ENCODE results near the gene VIPR1. TPM values are rescaled to one million over a fixed set of nuclear protein-coding genes. Genes with fewer than 3 reads are reported as not detected.

VIPR1 gene
- total RNA-seq, 1 experiment from 2014 or later, result 0.41 TPM

DNA sequence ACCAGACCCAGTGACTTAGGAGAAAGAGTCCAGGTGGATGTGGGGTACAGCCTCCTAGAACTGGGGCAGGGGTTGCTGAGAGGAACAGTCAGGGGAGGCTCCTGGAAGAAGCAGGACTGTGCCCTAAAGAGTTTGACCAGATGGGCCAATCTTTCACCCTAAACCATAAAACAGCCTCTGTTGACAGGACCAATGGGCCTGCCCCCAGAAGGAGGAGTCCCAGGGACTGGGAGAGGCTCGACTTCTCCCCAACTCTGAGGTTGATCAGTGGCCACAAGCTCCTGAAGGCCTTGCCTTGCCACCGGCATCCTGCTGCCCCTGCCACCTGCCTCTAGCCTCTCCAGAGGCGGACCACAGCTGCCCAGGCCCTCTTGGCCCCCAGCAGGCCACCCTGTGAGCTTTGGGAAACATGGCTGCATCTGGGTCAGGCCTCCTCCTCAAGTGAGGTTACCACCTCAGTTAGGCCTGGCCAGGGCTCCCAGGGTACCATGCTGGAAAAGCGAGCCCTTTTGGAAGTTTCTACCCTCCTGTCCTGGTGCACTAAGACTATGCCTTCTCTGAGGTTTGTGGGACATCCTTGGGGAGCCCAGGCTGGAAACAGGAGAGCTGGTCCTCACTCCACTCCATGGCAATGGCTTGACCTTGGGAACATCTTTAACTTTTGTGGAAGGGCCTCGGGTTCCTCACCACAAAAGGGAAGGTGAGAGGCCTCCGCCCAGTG lies 2.8 kb downstream of the VIPR1 start:
- H3K27ac ChIP-seq (ENCODE audit: low read length), result no peak overlapping the region
- DNase-seq (ENCODE audit: low read depth, low spot score) (no peak), ATAC-seq (no peak)
- H3K4me3 ChIP-seq (ENCODE audit: low read depth in 2 of 2, low read length in 2 of 2), result no peak overlapping the region
- intact Hi-C loops (cut with micrococcal nuclease; ENCODE audit: unreplicated experiment) (no loop called here), in situ Hi-C loops (cut with HindIII; ENCODE audit: low pct_unique_long_range_greater_than_20kb, low sequenced_read_pairs) (no loop called here)
- no peaks in the 10 kb centered on the region for H3K36me3 ChIP-seq (ENCODE audit: control insufficient read depth, insufficient read depth, low read length)
- BruUV-seq (replicated peaks), result no TSS peak
- H3K27me3 ChIP-seq (ENCODE audit: control insufficient read depth, insufficient read depth, low read length), result no peaks in the 10 kb centered on the region; the same call in 1 of the 2 replicates
- H3K4me1 ChIP-seq (ENCODE audit: control insufficient read depth, insufficient read depth, low read length), result no peaks in the 10 kb centered on the region
- H3K9me3 ChIP-seq (ENCODE audit: control insufficient read depth, insufficient read depth, low read depth, low read length), result no peaks in the 10 kb centered on the region
- ChIA-PET POLR2A (no interaction called here), CTCF (no interaction called here)
- TF ChIP-seq TCF7L2 (IDR thresholded peaks at IDR 0.05; ENCODE audit: low read depth, low read length), result no peak

GRCh38 chr3:42505849-42506410 lies 3.5 kb downstream of the VIPR1 start:
- no peaks in the 10 kb centered on the region; the same call in 1 of the 2 replicates for H3K27me3 ChIP-seq (ENCODE audit: control insufficient read depth, insufficient read depth, low read length)

DNA sequence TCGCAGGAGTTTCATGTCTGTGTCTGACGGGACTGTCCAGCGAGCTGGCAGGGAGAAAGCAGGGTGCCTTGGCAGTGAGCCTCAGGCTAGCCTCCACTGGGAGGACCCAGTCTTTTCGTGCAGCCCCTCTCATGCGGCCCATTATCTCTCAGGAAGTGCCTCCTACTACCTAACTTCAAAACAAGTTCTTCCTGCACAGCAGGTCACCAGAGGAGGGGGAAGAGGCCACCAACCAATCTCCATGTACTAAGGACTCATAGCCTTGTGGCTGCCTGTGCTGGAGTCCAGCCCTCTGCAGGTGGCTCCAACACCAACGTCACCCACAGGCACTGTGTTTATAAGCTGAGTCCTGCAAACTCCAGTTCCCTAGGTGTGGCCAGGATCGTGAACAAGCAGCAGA lies 4.8 kb downstream of the VIPR1 start:
- in situ Hi-C loops (cut with HindIII; ENCODE audit: low pct_unique_long_range_greater_than_20kb, low sequenced_read_pairs) (no loop called here), intact Hi-C loops (cut with micrococcal nuclease; ENCODE audit: unreplicated experiment) (no loop called here)
- no peak for DNase-seq (ENCODE audit: low read depth, low spot score)
- ChIA-PET CTCF (no interaction called here), POLR2A (no interaction called here)
- no peaks in the 10 kb centered on the region for H3K9me3 ChIP-seq (ENCODE audit: control insufficient read depth, insufficient read depth, low read depth, low read length)
- no peak overlapping the region for H3K4me3 ChIP-seq (ENCODE audit: low read depth in 2 of 2, low read length in 2 of 2)
- no peaks in the 10 kb centered on the region for H3K36me3 ChIP-seq (ENCODE audit: control insufficient read depth, insufficient read depth, low read length)
- no peaks in the 10 kb centered on the region for H3K27me3 ChIP-seq (ENCODE audit: control insufficient read depth, insufficient read depth, low read length)
- ATAC-seq, result no peak
- TF ChIP-seq, protein P1, sequence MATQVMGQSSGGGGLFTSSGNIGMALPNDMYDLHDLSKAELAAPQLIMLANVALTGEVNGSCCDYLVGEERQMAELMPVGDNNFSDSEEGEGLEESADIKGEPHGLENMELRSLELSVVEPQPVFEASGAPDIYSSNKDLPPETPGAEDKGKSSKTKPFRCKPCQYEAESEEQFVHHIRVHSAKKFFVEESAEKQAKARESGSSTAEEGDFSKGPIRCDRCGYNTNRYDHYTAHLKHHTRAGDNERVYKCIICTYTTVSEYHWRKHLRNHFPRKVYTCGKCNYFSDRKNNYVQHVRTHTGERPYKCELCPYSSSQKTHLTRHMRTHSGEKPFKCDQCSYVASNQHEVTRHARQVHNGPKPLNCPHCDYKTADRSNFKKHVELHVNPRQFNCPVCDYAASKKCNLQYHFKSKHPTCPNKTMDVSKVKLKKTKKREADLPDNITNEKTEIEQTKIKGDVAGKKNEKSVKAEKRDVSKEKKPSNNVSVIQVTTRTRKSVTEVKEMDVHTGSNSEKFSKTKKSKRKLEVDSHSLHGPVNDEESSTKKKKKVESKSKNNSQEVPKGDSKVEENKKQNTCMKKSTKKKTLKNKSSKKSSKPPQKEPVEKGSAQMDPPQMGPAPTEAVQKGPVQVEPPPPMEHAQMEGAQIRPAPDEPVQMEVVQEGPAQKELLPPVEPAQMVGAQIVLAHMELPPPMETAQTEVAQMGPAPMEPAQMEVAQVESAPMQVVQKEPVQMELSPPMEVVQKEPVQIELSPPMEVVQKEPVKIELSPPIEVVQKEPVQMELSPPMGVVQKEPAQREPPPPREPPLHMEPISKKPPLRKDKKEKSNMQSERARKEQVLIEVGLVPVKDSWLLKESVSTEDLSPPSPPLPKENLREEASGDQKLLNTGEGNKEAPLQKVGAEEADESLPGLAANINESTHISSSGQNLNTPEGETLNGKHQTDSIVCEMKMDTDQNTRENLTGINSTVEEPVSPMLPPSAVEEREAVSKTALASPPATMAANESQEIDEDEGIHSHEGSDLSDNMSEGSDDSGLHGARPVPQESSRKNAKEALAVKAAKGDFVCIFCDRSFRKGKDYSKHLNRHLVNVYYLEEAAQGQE (IDR thresholded peaks at IDR 0.05; ENCODE audit: insufficient read depth in 1 of 2, low read depth in 2 of 2, low read length in 1 of 2), result no peak
- no peak for TF ChIP-seq CTCF (IDR thresholded peaks at IDR 0.05)
- TF ChIP-seq SIN3A (IDR thresholded peaks at IDR 0.05; ENCODE audit: borderline replicate concordance, insufficient read depth, low read depth, low read length), result no peak
- no peak for TF ChIP-seq POLR2AphosphoS5 (IDR thresholded peaks at IDR 0.05; ENCODE audit: low read depth, low read length)
- TF ChIP-seq TCF7L2 (IDR thresholded peaks at IDR 0.05; ENCODE audit: low read depth, low read length), result no peak
- no peak overlapping the region for H3K27ac ChIP-seq (ENCODE audit: low read length)
- no peaks in the 10 kb centered on the region for H3K4me1 ChIP-seq (ENCODE audit: control insufficient read depth, insufficient read depth, low read length)
- BruUV-seq (replicated peaks), result no TSS peak

More at GRCh38 chr3:42505849-42506410, 3.5 kb downstream of the VIPR1 start:
- CTCF ChIA-PET, result no interaction called here
- no peak for DNase-seq (ENCODE audit: low read depth, low spot score)
- TF ChIP-seq, protein P1 (IDR thresholded peaks at IDR 0.05; ENCODE audit: insufficient read depth in 1 of 2, low read depth in 2 of 2, low read length in 1 of 2), result no peak
- TF ChIP-seq POLR2AphosphoS5 (IDR thresholded peaks at IDR 0.05; ENCODE audit: low read depth, low read length), result no peak
- POLR2A ChIA-PET, result no interaction called here
- intact Hi-C loops (cut with micrococcal nuclease; ENCODE audit: unreplicated experiment) (no loop called here), in situ Hi-C loops (cut with HindIII; ENCODE audit: low pct_unique_long_range_greater_than_20kb, low sequenced_read_pairs) (no loop called here)
- H3K4me1 ChIP-seq (ENCODE audit: control insufficient read depth, insufficient read depth, low read length), result no peaks in the 10 kb centered on the region
- BruUV-seq (replicated peaks), result no TSS peak
- H3K27ac ChIP-seq (ENCODE audit: low read length), result no peak overlapping the region
- no peaks in the 10 kb centered on the region for H3K36me3 ChIP-seq (ENCODE audit: control insufficient read depth, insufficient read depth, low read length)
- H3K4me3 ChIP-seq (ENCODE audit: low read depth in 2 of 2, low read length in 2 of 2), result no peak overlapping the region
- no peaks in the 10 kb centered on the region for H3K9me3 ChIP-seq (ENCODE audit: control insufficient read depth, insufficient read depth, low read depth, low read length)
- no peak for ATAC-seq

Measured in Panc1 (cell line).